GM21423 (cell line): ENCODE results near the gene RSPH3.
"Not testable (repeated sequence)": the region's sequence is repeated elsewhere in the genome, so short reads cannot be mapped to it uniquely, and the experiment has no call there.

Experiments
- ATAC-seq: cut with Tn5 transposase; IDR thresholded peaks from one replicate; pipeline ENCODE4 v1.9.1; 2021; ENCODE audit warnings: mild to moderate bottlenecking, moderate library complexity; ENCODE audit not compliant: unreplicated experiment

Gene RSPH3

GRCh38 chr6:159030168-159030567 is 30.2 kb upstream of the RSPH3 start:
- no peak for ATAC-seq

- ATAC-seq = not testable (repeated sequence)
Measured at GRCh38 chr6:159025224-159025623, 25.2 kb upstream of the RSPH3 start.

GRCh38 chr6:159023893-159024292 is 23.9 kb upstream of the RSPH3 start:
- ATAC-seq = no peak

GRCh38 chr6:159020011-159020410 is 20.0 kb upstream of the RSPH3 start:
- no peak for ATAC-seq

GRCh38 chr6:159017757-159018559 is 18.0 kb upstream of the RSPH3 start:
- ATAC-seq = no peak

GRCh38 chr6:159014406-159014805 is 14.4 kb upstream of the RSPH3 start:
- no peak for ATAC-seq

GRCh38 chr6:159013229-159013628 is 13.2 kb upstream of the RSPH3 start:
- ATAC-seq = no peak

GRCh38 chr6:159012201-159012600 is 12.2 kb upstream of the RSPH3 start:
- ATAC-seq = no peak

- ATAC-seq = not testable (repeated sequence)
Measured at GRCh38 chr6:159010037-159010612, 10.1 kb upstream of the RSPH3 start.

GRCh38 chr6:159008656-159009288 is 8.8 kb upstream of the RSPH3 start:
- peak; percentile 58 for ATAC-seq

- ATAC-seq = no peak
Measured at GRCh38 chr6:159007510-159007909, 7.5 kb upstream of the RSPH3 start.

- ATAC-seq = no peak
Measured at GRCh38 chr6:159005436-159005835, 5.4 kb upstream of the RSPH3 start.

- no peak for ATAC-seq
Measured at GRCh38 chr6:159004592-159004991, 4.6 kb upstream of the RSPH3 start.

GRCh38 chr6:159002432-159003155 is 2.6 kb upstream of the RSPH3 start:
- ATAC-seq = no peak

- peak; percentile 26 for ATAC-seq
Measured at GRCh38 chr6:158999154-158999665, 792 bp downstream of the RSPH3 start.

GRCh38 chr6:158996856-158997255 is 3.1 kb downstream of the RSPH3 start:
- no peak for ATAC-seq

GRCh38 chr6:158993639-158994038 is 6.4 kb downstream of the RSPH3 start:
- ATAC-seq = no peak

GRCh38 chr6:158991017-158991723 is 8.8 kb downstream of the RSPH3 start:
- ATAC-seq = no peak

- not testable (repeated sequence) for ATAC-seq
Measured at GRCh38 chr6:158989711-158990110, 10.3 kb downstream of the RSPH3 start.

- ATAC-seq = no peak
Measured at GRCh38 chr6:158988477-158988876, 11.5 kb downstream of the RSPH3 start.

GRCh38 chr6:158987657-158988056 is 12.3 kb downstream of the RSPH3 start:
- ATAC-seq = no peak
